Measurements from ENCODE around the gene FARP1. TPM values are rescaled to one million over a fixed set of nuclear protein-coding genes. Genes with fewer than 3 reads are reported as not detected.

FARP1 gene
- total and polyA plus RNA-seq, 2 donors: 5.8 to 7.5 TPM

GRCh38 chr13:98422046-98422445, 279.2 kb downstream of the FARP1 start:
- WGBS: 97% methylated on average over 9 of the region's 9 CpGs
- Histone ChIP-seq H3K27me3 (ENCODE audit: control insufficient read depth in 2 of 2, insufficient read depth in 1 of 2, low read length in 1 of 2) (no peaks in the 10 kb centered on the region), H3K4me1 (ENCODE audit: control insufficient read depth in 2 of 2, insufficient read depth in 2 of 2, low read length in 2 of 2) (no peaks in the 10 kb centered on the region), H3K36me3 (ENCODE audit: control insufficient read depth in 2 of 2, insufficient read depth in 2 of 2, low read length in 1 of 2) (no peaks in the 10 kb centered on the region), H3K27ac (ENCODE audit: low read depth in 1 of 2, low read length in 1 of 2) (no peak overlapping the region), H3K4me3 (ENCODE audit: low read length in 2 of 2) (no peak overlapping the region), H3K9me3 (ENCODE audit: control insufficient read depth in 2 of 2, insufficient read depth in 1 of 2, low read length in 1 of 2) (peaks cover 0 to 7% of the 10 kb centered on the region in 2 donors)
- no peak for DNase-seq (ENCODE audit: low read depth in 6 of 9, low spot score in 9 of 9)

DNA sequence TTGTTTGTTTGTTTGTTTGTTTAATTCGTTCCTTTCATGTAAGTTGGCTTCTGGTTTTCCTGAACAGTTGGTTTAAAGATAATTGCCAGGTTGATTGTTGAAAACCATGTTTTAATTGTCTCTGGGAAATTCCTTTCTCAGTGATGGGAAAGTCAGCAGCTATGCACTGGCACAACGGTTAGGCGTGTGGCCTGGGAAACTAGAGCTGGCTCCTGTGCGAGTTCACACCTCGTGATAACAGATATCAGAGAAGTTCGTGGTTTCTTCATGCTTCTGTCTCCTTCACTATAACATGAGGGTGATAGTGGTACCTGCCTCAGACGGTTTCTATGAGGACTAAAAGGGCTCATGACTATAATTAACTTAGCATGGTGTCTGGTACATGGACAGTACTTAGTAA, 280.5 kb downstream of the FARP1 start:
- Histone ChIP-seq H3K27me3 (ENCODE audit: control insufficient read depth in 2 of 2, insufficient read depth in 1 of 2, low read length in 1 of 2) (no peaks in the 10 kb centered on the region), H3K27ac (ENCODE audit: low read depth in 1 of 2, low read length in 1 of 2) (no peak overlapping the region), H3K4me1 (ENCODE audit: control insufficient read depth in 2 of 2, insufficient read depth in 2 of 2, low read length in 2 of 2) (no peaks in the 10 kb centered on the region), H3K9me3 (ENCODE audit: control insufficient read depth in 2 of 2, insufficient read depth in 1 of 2, low read length in 1 of 2) (peaks cover 0 to 3% of the 10 kb centered on the region in 2 donors), H3K4me3 (ENCODE audit: low read length in 2 of 2) (no peak overlapping the region), H3K36me3 (ENCODE audit: control insufficient read depth in 2 of 2, insufficient read depth in 2 of 2, low read length in 1 of 2) (no peaks in the 10 kb centered on the region)
- 88% methylated on average over 7 of the region's 7 CpGs for WGBS
- DNase-seq (ENCODE audit: low read depth in 6 of 9, low spot score in 9 of 9): no peak

DNA sequence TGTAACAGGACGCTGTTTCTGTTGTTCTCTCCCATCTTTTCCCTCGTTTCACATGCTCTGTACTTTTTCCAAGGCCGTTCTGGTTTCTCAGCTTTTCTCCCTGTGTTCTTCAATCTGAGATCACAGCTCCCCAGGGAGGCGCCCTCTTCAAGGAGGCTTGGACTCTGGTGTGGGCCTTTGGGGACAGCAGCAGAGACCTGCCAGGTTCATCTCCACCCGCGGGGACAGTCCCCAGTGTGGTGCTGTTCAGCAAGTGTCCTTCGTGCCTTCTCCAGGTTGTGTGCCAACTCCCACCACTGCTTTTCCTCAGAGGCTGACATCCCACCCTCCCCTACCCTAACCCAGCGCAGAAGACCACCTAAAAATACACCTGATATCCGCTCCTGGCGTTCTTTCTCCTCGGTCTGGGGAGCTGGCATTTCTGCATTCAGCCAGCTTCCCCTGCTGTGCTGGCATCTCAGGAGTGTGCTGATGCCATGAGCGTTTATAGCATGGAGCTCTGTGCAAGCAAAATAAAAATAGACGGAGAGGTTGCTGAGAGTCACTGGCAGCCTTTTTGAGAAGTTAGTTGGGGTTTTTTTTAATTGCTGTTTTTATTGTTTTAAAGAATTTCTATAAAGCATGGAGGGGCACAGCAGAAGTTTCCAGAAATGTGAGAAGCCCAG, 284.6 kb downstream of the FARP1 start:
- 96% methylated on average over 13 of the region's 13 CpGs for WGBS
- Histone ChIP-seq H3K4me3 (ENCODE audit: low read length in 2 of 2) (no peak overlapping the region), H3K9me3 (ENCODE audit: control insufficient read depth in 2 of 2, insufficient read depth in 1 of 2, low read length in 1 of 2) (peaks cover 0 to 3% of the 10 kb centered on the region in 2 donors), H3K27ac (ENCODE audit: low read depth in 1 of 2, low read length in 1 of 2) (no peak overlapping the region), H3K4me1 (ENCODE audit: control insufficient read depth in 2 of 2, insufficient read depth in 2 of 2, low read length in 2 of 2) (no peaks in the 10 kb centered on the region), H3K27me3 (ENCODE audit: control insufficient read depth in 2 of 2, insufficient read depth in 1 of 2, low read length in 1 of 2) (no peaks in the 10 kb centered on the region), H3K36me3 (ENCODE audit: control insufficient read depth in 2 of 2, insufficient read depth in 2 of 2, low read length in 1 of 2) (no peaks in the 10 kb centered on the region)
- no peak for DNase-seq (ENCODE audit: low read depth in 6 of 9, low spot score in 9 of 9)

GRCh38 chr13:98428256-98428966, 285.5 kb downstream of the FARP1 start:
- WGBS: 97% methylated on average over 15 of the region's 15 CpGs
- Histone ChIP-seq H3K4me1 (ENCODE audit: control insufficient read depth in 2 of 2, insufficient read depth in 2 of 2, low read length in 2 of 2) (no peaks in the 10 kb centered on the region), H3K27me3 (ENCODE audit: control insufficient read depth in 2 of 2, insufficient read depth in 1 of 2, low read length in 1 of 2) (no peaks in the 10 kb centered on the region), H3K27ac (ENCODE audit: low read depth in 1 of 2, low read length in 1 of 2) (no peak overlapping the region), H3K9me3 (ENCODE audit: control insufficient read depth in 2 of 2, insufficient read depth in 1 of 2, low read length in 1 of 2) (peaks cover 0 to 3% of the 10 kb centered on the region in 2 donors), H3K36me3 (ENCODE audit: control insufficient read depth in 2 of 2, insufficient read depth in 2 of 2, low read length in 1 of 2) (no peaks in the 10 kb centered on the region), H3K4me3 (ENCODE audit: low read length in 2 of 2) (no peak overlapping the region)
- DNase-seq (ENCODE audit: low read depth in 6 of 9, low spot score in 9 of 9): no peak

- Histone ChIP-seq H3K4me3 (ENCODE audit: low read length in 2 of 2) (no peak overlapping the region), H3K4me1 (ENCODE audit: control insufficient read depth in 2 of 2, insufficient read depth in 2 of 2, low read length in 2 of 2) (no peaks in the 10 kb centered on the region), H3K36me3 (ENCODE audit: control insufficient read depth in 2 of 2, insufficient read depth in 2 of 2, low read length in 1 of 2) (no peaks in the 10 kb centered on the region), H3K27ac (ENCODE audit: low read depth in 1 of 2, low read length in 1 of 2) (no peak overlapping the region), H3K9me3 (ENCODE audit: control insufficient read depth in 2 of 2, insufficient read depth in 1 of 2, low read length in 1 of 2) (no peaks in the 10 kb centered on the region), H3K27me3 (ENCODE audit: control insufficient read depth in 2 of 2, insufficient read depth in 1 of 2, low read length in 1 of 2) (no peaks in the 10 kb centered on the region)
- WGBS: 87% methylated on average over 10 of the region's 10 CpGs
- no peak for DNase-seq (ENCODE audit: low read depth in 6 of 9, low spot score in 9 of 9)
Measured at GRCh38 chr13:98429081-98429480, 286.2 kb downstream of the FARP1 start.

DNA sequence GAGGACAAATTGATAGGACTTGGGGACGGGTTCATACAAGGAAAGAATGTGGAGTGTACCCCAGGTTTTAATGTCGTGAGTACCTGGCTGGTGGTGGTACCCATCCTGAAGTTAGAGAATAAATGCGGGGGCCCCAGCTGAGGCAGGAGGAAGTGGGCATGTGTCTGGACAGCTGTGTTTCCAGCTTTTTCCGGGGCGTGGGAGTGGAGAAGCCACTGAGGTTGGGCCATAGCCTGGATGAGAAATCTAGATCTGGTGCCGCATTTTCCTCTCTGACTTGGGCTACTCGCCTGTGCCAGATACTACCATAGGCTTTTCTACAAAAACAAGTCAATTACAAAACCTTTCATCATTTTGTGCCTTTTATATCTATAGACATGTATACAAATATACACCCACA, 286.6 kb downstream of the FARP1 start:
- Histone ChIP-seq H3K27ac (ENCODE audit: low read depth in 1 of 2, low read length in 1 of 2) (no peak overlapping the region), H3K4me3 (ENCODE audit: low read length in 2 of 2) (no peak overlapping the region), H3K27me3 (ENCODE audit: control insufficient read depth in 2 of 2, insufficient read depth in 1 of 2, low read length in 1 of 2) (no peaks in the 10 kb centered on the region), H3K9me3 (ENCODE audit: control insufficient read depth in 2 of 2, insufficient read depth in 1 of 2, low read length in 1 of 2) (no peaks in the 10 kb centered on the region), H3K36me3 (ENCODE audit: control insufficient read depth in 2 of 2, insufficient read depth in 2 of 2, low read length in 1 of 2) (no peaks in the 10 kb centered on the region), H3K4me1 (ENCODE audit: control insufficient read depth in 2 of 2, insufficient read depth in 2 of 2, low read length in 2 of 2) (no peaks in the 10 kb centered on the region)
- 97% methylated on average over 7 of the region's 7 CpGs for WGBS
- DNase-seq (ENCODE audit: low read depth in 6 of 9, low spot score in 9 of 9): no peak

- H3K4me1 ChIP-seq (ENCODE audit: control insufficient read depth in 2 of 2, insufficient read depth in 2 of 2, low read length in 2 of 2): no peaks in the 10 kb centered on the region
- H3K27me3 ChIP-seq (ENCODE audit: control insufficient read depth in 2 of 2, insufficient read depth in 1 of 2, low read length in 1 of 2): no peaks in the 10 kb centered on the region
- 64% methylated on average over 11 of the region's 11 CpGs for WGBS
- no peak for DNase-seq (ENCODE audit: low read depth in 6 of 9, low spot score in 9 of 9)
- H3K9me3 ChIP-seq (ENCODE audit: control insufficient read depth in 2 of 2, insufficient read depth in 1 of 2, low read length in 1 of 2): no peaks in the 10 kb centered on the region
- H3K27ac ChIP-seq (ENCODE audit: low read depth in 1 of 2, low read length in 1 of 2): no peak overlapping the region
- no peaks in the 10 kb centered on the region for H3K36me3 ChIP-seq (ENCODE audit: control insufficient read depth in 2 of 2, insufficient read depth in 2 of 2, low read length in 1 of 2)
- no peak overlapping the region for H3K4me3 ChIP-seq (ENCODE audit: low read length in 2 of 2)
Measured at GRCh38 chr13:98429977-98430736, 287.3 kb downstream of the FARP1 start.

DNA sequence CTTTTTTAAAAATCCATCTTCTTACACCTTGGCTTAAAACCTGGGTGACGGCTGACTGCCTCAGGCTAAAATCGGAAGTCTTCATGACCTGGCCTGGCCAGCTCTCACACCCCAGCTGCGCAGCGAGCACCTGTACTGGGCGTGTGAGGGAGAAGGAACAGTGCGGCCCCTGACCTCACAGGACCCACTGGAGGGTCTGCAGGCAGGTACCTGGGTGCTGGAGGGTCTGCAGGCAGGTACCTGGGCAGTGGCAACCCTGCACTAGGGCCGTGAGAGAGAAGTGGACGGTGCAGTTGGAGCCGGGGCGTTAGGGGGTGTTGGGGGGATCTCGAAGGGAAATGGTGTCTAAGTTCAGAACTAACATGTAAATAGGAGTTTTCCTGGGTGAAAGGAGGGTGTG, 289.7 kb downstream of the FARP1 start:
- H3K9me3 ChIP-seq (ENCODE audit: control insufficient read depth in 2 of 2, insufficient read depth in 1 of 2, low read length in 1 of 2): no peaks in the 10 kb centered on the region
- H3K4me1 ChIP-seq (ENCODE audit: control insufficient read depth in 2 of 2, insufficient read depth in 2 of 2, low read length in 2 of 2): peaks cover 0 to 7% of the 10 kb centered on the region in 2 donors
- DNase-seq (ENCODE audit: low read depth in 6 of 9, low spot score in 9 of 9): no peak
- no peak overlapping the region for H3K27ac ChIP-seq (ENCODE audit: low read depth in 1 of 2, low read length in 1 of 2)
- WGBS: 98% methylated on average over 11 of the region's 11 CpGs
- H3K4me3 ChIP-seq (ENCODE audit: low read length in 2 of 2): no peak overlapping the region
- H3K36me3 ChIP-seq (ENCODE audit: control insufficient read depth in 2 of 2, insufficient read depth in 2 of 2, low read length in 1 of 2): no peaks in the 10 kb centered on the region
- no peaks in the 10 kb centered on the region for H3K27me3 ChIP-seq (ENCODE audit: control insufficient read depth in 2 of 2, insufficient read depth in 1 of 2, low read length in 1 of 2)

- no peak for DNase-seq (ENCODE audit: low read depth in 6 of 9, low spot score in 9 of 9)
- Histone ChIP-seq H3K4me1 (ENCODE audit: control insufficient read depth in 2 of 2, insufficient read depth in 2 of 2, low read length in 2 of 2) (peaks cover 0 to 7% of the 10 kb centered on the region in 2 donors), H3K36me3 (ENCODE audit: control insufficient read depth in 2 of 2, insufficient read depth in 2 of 2, low read length in 1 of 2) (no peaks in the 10 kb centered on the region), H3K27me3 (ENCODE audit: control insufficient read depth in 2 of 2, insufficient read depth in 1 of 2, low read length in 1 of 2) (no peaks in the 10 kb centered on the region), H3K27ac (ENCODE audit: low read depth in 1 of 2, low read length in 1 of 2) (no peak overlapping the region), H3K4me3 (ENCODE audit: low read length in 2 of 2) (no peak overlapping the region), H3K9me3 (ENCODE audit: control insufficient read depth in 2 of 2, insufficient read depth in 1 of 2, low read length in 1 of 2) (no peaks in the 10 kb centered on the region)
- WGBS: 97% methylated on average over 10 of the region's 10 CpGs
Measured at GRCh38 chr13:98433654-98434053, 290.8 kb downstream of the FARP1 start.

Data from thymus (tissue), 11 donors.